ENCODE data around the gene MICAL2.

The MICAL2 gene

GRCh38 chr11:12273618-12273995, 163.2 kb downstream of the MICAL2 start:
- no peak for DNase-seq (ENCODE audit: low read depth)

GRCh38 chr11:12274056-12274455, 163.7 kb downstream of the MICAL2 start:
- DNase-seq (ENCODE audit: low read depth), result no peak

- DNase-seq (ENCODE audit: low read depth), result no peak
These were observed 164.3 kb downstream of the MICAL2 start for GRCh38 chr11:12274558-12275197.

DNA sequence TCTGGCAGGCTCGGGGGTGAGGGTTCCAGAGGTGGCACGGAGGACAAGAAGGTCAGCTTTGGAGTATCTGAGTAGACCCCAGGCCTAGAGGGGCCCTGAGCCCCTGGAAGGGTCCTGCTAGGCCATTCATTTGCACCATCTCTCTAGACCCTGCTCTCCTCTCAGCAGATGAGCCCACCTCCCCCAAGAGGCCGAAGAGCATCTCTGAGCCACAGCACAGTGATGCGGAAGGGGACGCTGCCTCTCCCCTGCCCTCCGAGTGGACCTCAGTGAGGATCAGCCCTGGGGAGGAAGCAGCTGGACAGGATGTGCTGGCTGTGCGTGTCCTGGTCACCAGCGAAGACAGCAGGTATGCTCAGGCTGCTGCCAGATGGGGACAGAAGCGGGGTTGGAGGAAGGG, 165.4 kb downstream of the MICAL2 start:
- DNase-seq (ENCODE audit: low read depth), result no peak

- DNase-seq (ENCODE audit: low read depth), result no peak
These were observed 166.0 kb downstream of the MICAL2 start for GRCh38 chr11:12276356-12276755.

DNA sequence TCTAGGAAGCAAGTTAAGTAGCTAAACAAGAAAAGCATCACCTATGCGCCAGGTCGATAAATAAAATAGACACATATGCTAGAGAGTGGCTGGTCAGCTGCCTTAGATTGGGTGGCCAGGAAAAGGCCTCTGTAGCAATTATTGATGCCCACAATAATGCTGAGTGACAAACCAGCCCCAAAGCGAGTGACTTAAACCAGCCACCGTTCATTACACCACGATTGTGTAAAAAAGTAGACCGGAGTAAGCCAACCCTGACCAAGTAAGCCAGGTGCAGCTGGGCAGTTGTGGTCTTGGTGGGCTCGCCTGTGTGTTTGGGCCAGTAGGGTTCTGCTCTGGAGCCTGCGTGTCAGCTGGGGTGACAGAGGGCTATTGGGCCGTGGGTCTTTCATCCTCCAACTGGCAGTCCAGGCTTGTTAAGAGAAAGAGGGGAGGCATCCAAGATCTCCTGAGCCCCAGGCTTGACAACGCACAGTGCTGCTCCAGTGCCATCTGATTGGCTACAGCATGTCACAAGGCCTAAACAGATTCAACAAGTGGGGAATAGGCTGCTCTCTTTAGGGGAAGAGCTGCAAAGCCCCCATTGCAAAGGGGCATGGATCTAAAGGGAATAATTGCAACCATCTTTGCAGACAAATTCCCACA, 166.6 kb downstream of the MICAL2 start:
- DNase-seq (ENCODE audit: low read depth), result no peak

DNA sequence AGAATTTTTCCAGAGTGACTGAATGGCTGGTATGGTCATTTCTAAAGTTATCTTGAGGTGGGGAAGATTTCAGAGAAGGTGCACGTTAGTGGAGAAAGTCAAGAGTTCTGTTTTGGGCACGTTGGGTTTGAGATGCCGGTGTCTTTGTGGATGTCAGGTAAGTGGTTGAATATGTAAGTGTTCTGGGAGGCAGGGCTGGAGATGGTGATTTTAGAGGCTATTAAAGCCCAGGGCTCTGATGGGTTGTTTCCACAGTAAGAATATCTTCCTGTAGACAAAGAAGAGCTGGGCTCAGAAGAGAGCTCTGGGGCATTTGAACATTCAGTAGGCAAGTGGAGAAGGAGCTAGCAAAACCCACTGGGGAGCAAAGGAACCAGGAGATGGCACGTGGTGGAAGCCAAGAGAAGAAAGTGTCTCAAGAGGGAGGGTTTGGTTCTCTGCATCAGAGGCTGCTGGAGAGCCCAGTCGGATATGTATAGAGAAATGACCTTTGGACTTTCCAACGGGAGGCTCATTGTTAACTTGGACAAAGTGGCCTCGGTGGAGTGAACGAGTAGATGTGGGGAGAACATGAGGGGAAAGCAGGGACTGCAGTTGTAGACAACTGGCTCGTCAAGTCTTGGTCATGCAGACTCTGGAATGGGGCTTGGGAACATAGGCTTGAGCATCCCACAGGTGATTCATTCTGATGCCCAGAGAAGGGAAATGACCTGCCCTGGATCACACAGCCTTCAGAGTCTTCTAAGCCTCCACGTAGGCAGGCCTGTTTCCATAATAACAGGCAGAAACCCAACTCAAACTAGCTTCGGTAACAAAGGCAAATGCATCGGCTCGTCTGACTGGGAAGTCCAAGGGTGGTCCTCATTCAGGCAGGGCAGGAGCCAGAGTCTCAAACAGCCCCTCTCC, 168.6 kb downstream of the MICAL2 start:
- DNase-seq (ENCODE audit: low read depth), result no peak

DNA sequence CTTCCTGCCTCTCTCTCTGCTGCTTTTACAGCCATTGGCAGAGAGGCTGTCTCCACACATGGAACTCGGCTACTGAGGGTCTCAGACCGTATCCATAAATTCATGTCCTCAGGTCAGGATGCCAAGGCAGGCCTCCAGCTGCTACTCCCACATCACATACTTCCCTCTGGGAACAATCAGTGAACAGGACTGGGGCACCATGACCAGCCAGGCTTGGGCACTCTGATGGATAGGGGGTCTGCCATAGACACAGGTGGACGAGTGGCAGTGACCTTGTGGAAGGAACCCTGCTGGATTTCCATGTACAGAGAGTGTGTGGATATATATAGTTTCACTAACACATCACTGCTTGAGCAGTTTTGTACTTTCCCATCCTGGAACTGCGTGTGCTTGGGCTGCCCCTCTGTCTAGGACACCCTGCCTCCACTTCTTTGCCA, 169.3 kb downstream of the MICAL2 start:
- DNase-seq (ENCODE audit: low read depth), result no peak

- no peak for DNase-seq (ENCODE audit: low read depth)
These were observed 169.9 kb downstream of the MICAL2 start for GRCh38 chr11:12280199-12280837.

DNA sequence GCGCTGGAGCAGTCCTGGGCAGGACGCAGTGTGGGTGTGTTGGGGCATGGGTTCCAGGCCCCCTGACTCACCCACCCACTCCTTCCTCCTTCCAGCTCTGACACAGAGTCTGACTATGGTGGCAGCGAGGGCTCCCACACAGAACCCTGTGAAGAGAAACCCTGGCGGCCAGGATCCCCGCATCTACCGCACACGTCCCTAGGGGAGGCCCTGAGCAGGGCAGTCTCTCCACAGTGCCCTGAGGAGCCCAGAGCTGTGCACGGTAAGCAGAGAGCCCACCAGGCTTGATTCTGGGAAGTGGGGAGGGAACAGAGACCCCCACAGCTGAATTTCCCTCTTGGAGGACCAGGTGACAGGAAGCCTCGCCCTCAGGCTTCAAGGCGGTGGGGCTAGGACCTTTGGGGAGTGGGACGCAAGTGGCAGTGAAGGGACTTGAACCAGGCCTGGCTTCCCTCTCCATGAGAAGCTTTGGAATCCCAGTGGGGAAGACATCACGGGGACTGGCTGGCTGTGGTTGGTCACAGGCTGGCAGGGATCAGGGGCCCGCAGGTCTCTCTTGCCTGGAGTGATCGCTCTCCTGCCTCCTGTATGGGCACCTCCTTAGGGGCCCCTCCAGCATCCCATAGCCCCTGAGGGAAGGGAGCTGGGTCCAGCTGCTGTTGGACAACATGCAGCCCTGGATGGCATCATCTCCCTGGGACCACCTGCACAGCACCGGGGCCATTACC, 170.6 kb downstream of the MICAL2 start:
- DNase-seq (ENCODE audit: low read depth), result no peak

DNA sequence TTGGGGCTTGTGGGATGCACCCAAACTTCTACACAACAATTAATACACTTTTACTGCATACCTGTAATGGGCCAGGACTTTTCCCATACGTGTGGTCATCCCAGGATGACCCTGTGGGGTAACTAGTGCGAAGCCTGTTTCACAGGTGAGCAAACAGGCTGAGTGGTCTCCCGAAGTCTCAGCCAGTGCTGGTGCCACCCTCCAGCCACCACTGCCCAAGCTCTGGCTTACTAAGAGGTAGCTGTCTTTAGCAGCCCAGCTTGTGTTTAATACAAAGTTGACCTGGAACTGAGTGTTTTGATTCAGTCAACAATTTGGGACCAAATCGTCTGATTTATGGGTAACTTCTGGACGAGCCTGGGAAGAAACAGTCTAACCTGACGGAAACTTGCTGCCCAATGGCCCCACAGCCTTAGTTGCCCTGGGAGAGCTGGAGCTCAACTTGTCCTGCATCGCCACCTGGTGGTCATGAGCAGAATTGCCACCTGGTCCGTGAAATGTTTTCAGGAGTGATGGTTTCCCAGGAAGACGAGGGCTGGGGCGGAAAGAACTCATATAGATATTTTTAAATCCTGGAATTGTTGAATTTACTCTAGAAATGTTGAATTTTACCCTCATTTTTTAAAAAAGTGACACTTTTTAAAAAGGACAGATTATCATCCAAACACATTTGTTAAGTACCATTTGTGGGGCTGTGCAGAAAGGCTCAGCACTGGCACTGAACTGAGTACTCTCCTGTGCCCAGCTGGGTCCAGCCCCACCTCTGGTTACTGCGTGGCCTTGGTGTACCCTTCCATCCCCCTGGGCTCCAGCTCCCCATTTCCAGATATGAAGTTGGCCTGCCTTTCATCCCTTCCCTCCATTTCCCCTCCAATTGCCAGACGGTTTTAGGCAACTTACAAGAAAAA, 171.4 kb downstream of the MICAL2 start:
- DNase-seq (ENCODE audit: low read depth), result peak; percentile 37

DNA sequence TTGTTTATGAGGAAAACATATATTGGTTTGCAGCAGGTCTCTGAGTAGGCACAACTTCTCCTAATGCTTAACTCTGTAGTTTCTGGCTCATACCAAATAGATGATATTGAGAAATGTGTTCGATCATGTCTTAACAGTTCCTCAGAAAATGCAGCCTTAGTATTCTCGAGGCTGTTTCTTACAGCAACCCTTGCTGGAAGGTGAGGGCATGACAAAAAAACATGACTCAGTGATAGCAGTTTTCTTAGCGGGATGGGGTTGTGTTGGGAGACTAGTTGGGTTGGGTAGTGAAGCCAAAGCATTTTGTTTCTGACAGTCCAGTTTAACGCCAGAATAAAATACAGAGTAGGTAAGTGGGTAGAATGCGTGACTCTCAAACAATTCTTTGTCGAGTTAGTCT, 172.3 kb downstream of the MICAL2 start:
- DNase-seq (ENCODE audit: low read depth), result no peak

DNA sequence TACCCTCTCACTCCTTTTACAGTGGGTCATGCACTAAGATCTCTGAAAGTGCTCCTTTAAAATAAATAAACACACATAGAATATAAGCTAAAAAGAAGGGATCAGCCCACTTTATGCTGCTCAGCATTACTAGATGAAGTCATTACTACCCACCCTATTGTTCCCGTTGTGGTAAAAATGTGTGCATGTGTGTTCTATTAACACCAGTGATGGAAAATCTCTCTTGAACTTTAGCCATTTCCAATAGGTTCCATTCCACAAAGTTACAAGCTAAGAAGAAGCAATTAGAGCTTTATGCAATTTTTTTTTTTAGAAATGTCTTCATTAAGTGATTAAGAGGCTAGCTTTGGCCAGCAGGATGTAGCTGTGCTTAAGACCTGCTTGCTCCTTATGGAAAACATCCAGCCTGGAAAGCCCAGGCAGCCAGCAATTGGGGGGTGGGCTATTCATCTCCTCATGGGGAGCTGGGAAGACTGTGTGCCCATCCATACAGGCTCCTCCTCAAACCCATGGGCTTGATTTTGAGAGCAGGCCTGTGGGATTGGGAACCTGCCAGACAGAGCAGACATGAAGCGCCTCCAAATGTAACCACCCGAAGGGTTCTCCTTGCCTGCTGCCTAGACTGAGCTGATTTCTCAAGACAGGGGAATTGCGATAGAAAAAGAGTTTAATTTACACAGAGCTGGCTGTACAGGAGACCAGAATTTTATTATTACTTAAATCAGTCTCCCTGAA, 174.1 kb downstream of the MICAL2 start:
- no peak for DNase-seq (ENCODE audit: low read depth)

DNA sequence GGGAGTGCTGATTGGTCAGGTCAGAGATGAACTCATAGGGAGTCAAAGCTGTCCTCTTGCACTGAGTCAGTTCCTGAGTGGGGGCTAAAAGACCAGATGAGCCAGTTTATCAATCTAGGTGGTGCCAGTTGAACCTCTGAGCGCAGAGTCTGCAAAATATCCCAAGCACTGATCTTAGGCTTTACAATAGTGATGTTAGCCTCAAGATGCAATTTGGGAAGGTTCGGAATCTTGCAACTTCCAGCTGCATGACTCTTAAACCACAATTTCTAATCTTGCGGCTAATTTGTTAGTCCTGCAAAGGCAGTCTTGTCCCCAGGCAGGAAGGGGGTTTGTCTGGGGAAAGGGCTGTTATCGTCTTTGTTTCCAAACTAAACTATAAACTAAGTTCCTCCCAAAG, 174.7 kb downstream of the MICAL2 start:
- DNase-seq (ENCODE audit: low read depth), result no peak

- DNase-seq (ENCODE audit: low read depth), result no peak
These were observed 175.4 kb downstream of the MICAL2 start for GRCh38 chr11:12285811-12286222.

- no peak for DNase-seq (ENCODE audit: low read depth)
These were observed 176.2 kb downstream of the MICAL2 start for GRCh38 chr11:12286606-12287005.

- DNase-seq (ENCODE audit: low read depth), result no peak
These were observed 176.6 kb downstream of the MICAL2 start for GRCh38 chr11:12287009-12287373.

DNA sequence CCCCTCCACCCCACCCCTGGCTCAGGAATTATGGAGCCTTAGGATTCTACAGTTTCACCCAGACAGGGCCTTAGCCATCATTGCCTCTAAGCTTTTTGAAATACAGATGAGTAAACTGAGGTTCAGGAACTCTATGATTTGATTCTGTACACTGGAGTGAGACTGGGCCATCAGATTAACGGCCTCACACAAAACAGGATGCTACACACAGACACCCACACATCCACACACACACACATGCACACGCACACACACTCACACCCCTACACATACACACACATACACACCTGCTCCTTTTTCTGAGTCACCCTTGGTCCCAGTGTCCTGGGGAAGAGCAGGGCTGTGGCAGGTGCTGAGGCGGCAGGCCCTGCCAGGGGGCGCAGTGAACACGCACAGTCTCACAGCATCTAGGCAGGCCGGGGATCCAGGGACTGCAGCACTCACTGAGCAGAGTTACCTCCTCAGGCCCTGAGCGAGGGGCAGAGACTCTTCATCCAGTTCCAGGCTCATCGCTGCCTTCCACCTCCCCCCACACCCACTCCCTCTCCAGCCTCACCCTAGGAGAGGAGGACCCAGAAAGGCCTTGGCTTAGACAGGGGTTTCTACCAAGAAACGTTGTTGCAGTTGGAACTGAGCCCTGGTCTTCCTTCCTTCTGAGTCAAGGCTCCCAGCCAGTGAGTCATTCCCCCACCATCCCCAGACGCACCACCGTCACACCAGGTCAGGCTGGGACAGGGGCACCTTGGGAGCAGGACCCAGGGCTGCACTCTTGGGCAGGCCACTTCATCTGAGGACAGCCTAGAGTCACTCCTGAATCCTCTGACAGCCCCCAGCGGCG, 177.2 kb downstream of the MICAL2 start:
- DNase-seq (ENCODE audit: low read depth), result no peak
